ENCODE results near the gene GOLGA2. TPM values are rescaled to one million over a fixed set of nuclear protein-coding genes. Genes with fewer than 3 reads are reported as not detected.

GOLGA2 gene
- total RNA-seq, 1 donor from 2014 or later, result 87.0 TPM

GRCh38 chr9:128245421-128246151 lies 30.2 kb downstream of the GOLGA2 start:
- no peak for DNase-seq (ENCODE audit: low spot score, unreplicated experiment)
- TF ChIP-seq CTCF (IDR thresholded peaks at IDR 0.05; ENCODE audit: unreplicated experiment), result no peak
- no peaks in the 10 kb centered on the region for H3K9me3 Mint-ChIP-seq (ENCODE audit: low read depth)
- H3K27ac Mint-ChIP-seq, result no peak overlapping the region
- H3K4me3 Mint-ChIP-seq (ENCODE audit: low read depth), result no peak overlapping the region
- H3K4me1 Mint-ChIP-seq (ENCODE audit: low read depth), result peaks cover 3% of the 10 kb centered on the region
- peaks cover 28% of the 10 kb centered on the region for H3K27me3 Mint-ChIP-seq
- H3K36me3 Mint-ChIP-seq (ENCODE audit: insufficient read depth), result no peaks in the 10 kb centered on the region

GRCh38 chr9:128244837-128245231 lies 31.0 kb downstream of the GOLGA2 start:
- H3K9me3 Mint-ChIP-seq (ENCODE audit: low read depth), result no peaks in the 10 kb centered on the region
- H3K4me1 Mint-ChIP-seq (ENCODE audit: low read depth), result peaks cover 3% of the 10 kb centered on the region
- no peak for DNase-seq (ENCODE audit: low spot score, unreplicated experiment)
- TF ChIP-seq CTCF (IDR thresholded peaks at IDR 0.05; ENCODE audit: unreplicated experiment), result no peak
- no peaks in the 10 kb centered on the region for H3K36me3 Mint-ChIP-seq (ENCODE audit: insufficient read depth)
- H3K27ac Mint-ChIP-seq, result no peak overlapping the region
- H3K27me3 Mint-ChIP-seq, result peaks cover 25% of the 10 kb centered on the region
- no peak overlapping the region for H3K4me3 Mint-ChIP-seq (ENCODE audit: low read depth)

GRCh38 chr9:128244091-128244836 lies 31.5 kb downstream of the GOLGA2 start:
- TF ChIP-seq CTCF (IDR thresholded peaks at IDR 0.05; ENCODE audit: unreplicated experiment), result no peak
- no peak for DNase-seq (ENCODE audit: low spot score, unreplicated experiment)
- Mint-ChIP-seq H3K9me3 (ENCODE audit: low read depth) (no peaks in the 10 kb centered on the region), H3K27ac (no peak overlapping the region), H3K27me3 (peaks cover 20% of the 10 kb centered on the region), H3K4me1 (ENCODE audit: low read depth) (peaks cover 3% of the 10 kb centered on the region), H3K36me3 (ENCODE audit: insufficient read depth) (no peaks in the 10 kb centered on the region), H3K4me3 (ENCODE audit: low read depth) (no peak overlapping the region)

- Mint-ChIP-seq H3K4me1 (ENCODE audit: low read depth) (peaks cover 3% of the 10 kb centered on the region), H3K27ac (no peak overlapping the region), H3K9me3 (ENCODE audit: low read depth) (no peaks in the 10 kb centered on the region), H3K4me3 (ENCODE audit: low read depth) (no peak overlapping the region), H3K36me3 (ENCODE audit: insufficient read depth) (no peaks in the 10 kb centered on the region), H3K27me3 (peaks cover 12% of the 10 kb centered on the region)
- no peak for DNase-seq (ENCODE audit: low spot score, unreplicated experiment)
- no peak for TF ChIP-seq CTCF (IDR thresholded peaks at IDR 0.05; ENCODE audit: unreplicated experiment)
These were observed 32.4 kb downstream of the GOLGA2 start for GRCh38 chr9:128243215-128244018.

- peaks cover 3% of the 10 kb centered on the region for H3K4me1 Mint-ChIP-seq (ENCODE audit: low read depth)
- DNase-seq (ENCODE audit: low spot score, unreplicated experiment), result no peak
- peaks cover 11% of the 10 kb centered on the region for H3K27me3 Mint-ChIP-seq
- H3K27ac Mint-ChIP-seq, result no peak overlapping the region
- H3K4me3 Mint-ChIP-seq (ENCODE audit: low read depth), result no peak overlapping the region
- TF ChIP-seq CTCF (IDR thresholded peaks at IDR 0.05; ENCODE audit: unreplicated experiment), result no peak
- no peaks in the 10 kb centered on the region for H3K9me3 Mint-ChIP-seq (ENCODE audit: low read depth)
- H3K36me3 Mint-ChIP-seq (ENCODE audit: insufficient read depth), result no peaks in the 10 kb centered on the region
These were observed 33.0 kb downstream of the GOLGA2 start for GRCh38 chr9:128242828-128243214.
